ENCODE data around the gene HMGCS2. TPM values are rescaled to one million over a fixed set of nuclear protein-coding genes. Genes with fewer than 3 reads are reported as not detected.

The HMGCS2 gene
- total RNA-seq, 1 experiment from 2014 or later = 10.2 TPM

DNA sequence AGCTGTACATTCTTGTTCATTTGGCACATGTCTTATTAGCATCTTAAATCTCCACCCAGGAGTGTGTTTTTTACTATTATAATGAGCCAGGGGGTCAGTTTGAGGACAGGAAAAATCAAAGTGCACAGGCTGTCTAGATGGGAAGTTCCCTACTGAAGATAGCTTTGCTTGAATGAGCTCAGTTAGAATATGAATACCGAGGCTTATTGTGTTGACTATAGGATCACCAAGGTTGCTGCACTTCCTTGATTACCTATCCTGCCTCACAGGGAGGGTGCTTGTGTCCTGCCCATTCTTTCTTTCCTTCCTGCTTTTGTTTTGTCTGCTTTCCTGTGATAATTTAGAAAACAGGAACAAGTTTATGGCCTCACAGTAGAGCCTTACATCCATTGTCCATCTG, 40.7 kb downstream of the HMGCS2 start:
- TF ChIP-seq, protein P1, sequence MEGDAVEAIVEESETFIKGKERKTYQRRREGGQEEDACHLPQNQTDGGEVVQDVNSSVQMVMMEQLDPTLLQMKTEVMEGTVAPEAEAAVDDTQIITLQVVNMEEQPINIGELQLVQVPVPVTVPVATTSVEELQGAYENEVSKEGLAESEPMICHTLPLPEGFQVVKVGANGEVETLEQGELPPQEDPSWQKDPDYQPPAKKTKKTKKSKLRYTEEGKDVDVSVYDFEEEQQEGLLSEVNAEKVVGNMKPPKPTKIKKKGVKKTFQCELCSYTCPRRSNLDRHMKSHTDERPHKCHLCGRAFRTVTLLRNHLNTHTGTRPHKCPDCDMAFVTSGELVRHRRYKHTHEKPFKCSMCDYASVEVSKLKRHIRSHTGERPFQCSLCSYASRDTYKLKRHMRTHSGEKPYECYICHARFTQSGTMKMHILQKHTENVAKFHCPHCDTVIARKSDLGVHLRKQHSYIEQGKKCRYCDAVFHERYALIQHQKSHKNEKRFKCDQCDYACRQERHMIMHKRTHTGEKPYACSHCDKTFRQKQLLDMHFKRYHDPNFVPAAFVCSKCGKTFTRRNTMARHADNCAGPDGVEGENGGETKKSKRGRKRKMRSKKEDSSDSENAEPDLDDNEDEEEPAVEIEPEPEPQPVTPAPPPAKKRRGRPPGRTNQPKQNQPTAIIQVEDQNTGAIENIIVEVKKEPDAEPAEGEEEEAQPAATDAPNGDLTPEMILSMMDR (IDR thresholded peaks at IDR 0.05; ENCODE audit: insufficient read depth in 1 of 2, low read depth in 1 of 2, low read length in 1 of 2, severe bottlenecking in 1 of 2, unreplicated experiment in 1 of 2) = no peak
- no peak overlapping the region for H3K4me3 Mint-ChIP-seq (ENCODE audit: unreplicated experiment)
- Histone ChIP-seq H3K4me3 (ENCODE audit: low read depth, low read length) (no peak overlapping the region), H3K9me3 (no peaks in the 10 kb centered on the region), H3K27me3 (replicated peaks; ENCODE audit: control insufficient read depth, insufficient read depth, low read length) (no peaks in the 10 kb centered on the region), H3K4me1 (no peaks in the 10 kb centered on the region), H3K36me3 (ENCODE audit: control insufficient read depth, insufficient read depth, low read length) (peaks cover 3% of the 10 kb centered on the region; the same call in 1 of the 2 replicates)
- intact Hi-C loops (cut with micrococcal nuclease; ENCODE audit: unreplicated experiment) = loop anchor here (5.0 kb wide), 1 partner anchor 116 kb away; no protein-coding TSS in a partner anchor
- H3K9me3 Mint-ChIP-seq (ENCODE audit: unreplicated experiment) = no peaks in the 10 kb centered on the region
- H3K36me3 Mint-ChIP-seq (ENCODE audit: insufficient read depth, unreplicated experiment) = peaks cover 98% of the 10 kb centered on the region
- H3K4me1 Mint-ChIP-seq (ENCODE audit: low read depth, unreplicated experiment) = peaks cover 7% of the 10 kb centered on the region
- no peak overlapping the region for H3K27ac Mint-ChIP-seq (ENCODE audit: unreplicated experiment)
- no peaks in the 10 kb centered on the region for H3K27me3 Mint-ChIP-seq (ENCODE audit: insufficient read depth, unreplicated experiment)
- BruUV-seq (replicated peaks) = no TSS peak
- no peak for DNase-seq
- ChIA-PET POLR2A (no interaction called here), CTCF (no interaction called here)

DNA sequence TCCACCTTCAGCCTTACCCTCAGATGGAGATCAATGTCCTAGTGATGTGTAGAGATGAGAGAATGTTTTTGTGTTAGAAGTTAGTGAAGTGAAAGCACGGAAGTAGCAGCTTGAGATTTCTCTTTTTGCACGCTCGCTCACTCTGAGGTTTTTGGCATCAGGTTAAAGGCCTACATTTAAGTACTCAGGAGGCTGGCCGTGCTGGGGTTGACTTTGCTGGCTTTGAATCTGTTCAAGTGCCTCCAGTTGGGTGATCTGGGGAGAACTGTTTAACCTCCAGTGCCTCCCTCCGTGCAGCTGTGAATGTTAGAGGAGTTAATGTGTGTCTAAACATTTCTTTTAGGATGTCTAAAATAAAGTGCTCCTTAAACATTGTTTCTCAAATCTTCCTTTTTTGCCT, 43.1 kb downstream of the HMGCS2 start:
- POLR2A ChIA-PET = no interaction called here
- no peak overlapping the region for H3K27ac Mint-ChIP-seq (ENCODE audit: unreplicated experiment)
- no peaks in the 10 kb centered on the region for H3K9me3 Mint-ChIP-seq (ENCODE audit: unreplicated experiment)
- CTCF ChIA-PET = no interaction called here
- Histone ChIP-seq H3K9me3 (no peaks in the 10 kb centered on the region), H3K4me3 (ENCODE audit: low read depth, low read length) (no peak overlapping the region), H3K27me3 (replicated peaks; ENCODE audit: control insufficient read depth, insufficient read depth, low read length) (no peaks in the 10 kb centered on the region), H3K36me3 (ENCODE audit: control insufficient read depth, insufficient read depth, low read length) (peaks cover 2% of the 10 kb centered on the region; the same call in 1 of the 2 replicates), H3K4me1 (peaks cover 14% of the 10 kb centered on the region)
- H3K4me3 Mint-ChIP-seq (ENCODE audit: unreplicated experiment) = no peak overlapping the region
- peaks cover 14% of the 10 kb centered on the region for H3K4me1 Mint-ChIP-seq (ENCODE audit: low read depth, unreplicated experiment)
- TF ChIP-seq, protein P1 (IDR thresholded peaks at IDR 0.05; ENCODE audit: insufficient read depth in 1 of 2, low read depth in 1 of 2, low read length in 1 of 2, severe bottlenecking in 1 of 2, unreplicated experiment in 1 of 2) = no peak
- no peak for DNase-seq
- BruUV-seq (replicated peaks) = no TSS peak
- intact Hi-C loops (cut with micrococcal nuclease; ENCODE audit: unreplicated experiment) = loop anchor here (5.0 kb wide), 1 partner anchor 113 kb away; no protein-coding TSS in a partner anchor
- peaks cover 100% of the 10 kb centered on the region for H3K36me3 Mint-ChIP-seq (ENCODE audit: insufficient read depth, unreplicated experiment)
- H3K27me3 Mint-ChIP-seq (ENCODE audit: insufficient read depth, unreplicated experiment) = no peaks in the 10 kb centered on the region

DNA sequence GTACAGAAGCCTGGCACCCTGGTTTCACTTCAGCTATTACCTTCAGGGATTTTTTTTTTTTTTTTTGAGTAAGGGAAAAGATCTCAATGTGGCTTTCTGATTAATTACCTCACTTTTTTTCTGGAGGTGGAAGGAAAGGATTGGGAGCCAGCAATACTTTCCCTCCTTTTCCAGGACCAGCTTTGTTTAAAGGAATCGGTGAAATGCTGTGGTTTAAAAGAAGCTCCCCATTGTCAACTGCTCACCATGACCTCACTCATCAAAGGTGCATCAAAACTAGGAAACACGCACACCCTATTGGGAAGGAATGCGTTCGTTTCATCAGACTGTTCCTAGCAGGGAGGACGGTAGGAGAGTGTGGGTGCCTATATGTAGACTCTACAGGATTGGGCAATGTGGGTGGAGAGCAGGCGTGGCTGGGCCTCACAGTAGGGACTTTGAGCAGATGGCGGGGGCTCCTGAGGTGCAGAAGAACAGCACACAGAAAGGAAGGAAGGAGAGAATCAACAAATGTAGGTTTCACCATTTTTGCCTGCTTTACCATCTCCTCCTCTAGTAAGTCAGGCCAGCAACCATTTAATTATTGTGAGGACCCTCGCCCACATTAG, 44.0 kb downstream of the HMGCS2 start:
- peaks cover 2% of the 10 kb centered on the region; the same call in 1 of the 2 replicates for H3K36me3 ChIP-seq (ENCODE audit: control insufficient read depth, insufficient read depth, low read length)
- Mint-ChIP-seq H3K9me3 (ENCODE audit: unreplicated experiment) (no peaks in the 10 kb centered on the region), H3K4me3 (ENCODE audit: unreplicated experiment) (no peak overlapping the region), H3K27me3 (ENCODE audit: insufficient read depth, unreplicated experiment) (no peaks in the 10 kb centered on the region), H3K36me3 (ENCODE audit: insufficient read depth, unreplicated experiment) (peaks cover 98% of the 10 kb centered on the region), H3K27ac (ENCODE audit: unreplicated experiment) (no peak overlapping the region), H3K4me1 (ENCODE audit: low read depth, unreplicated experiment) (peaks cover 21% of the 10 kb centered on the region)
- no peaks in the 10 kb centered on the region for H3K27me3 ChIP-seq (replicated peaks; ENCODE audit: control insufficient read depth, insufficient read depth, low read length)
- ChIA-PET CTCF (no interaction called here), POLR2A (interaction anchor here (1.1 kb wide), 1 partner anchor 13 kb away, joined by 3 read pairs; the partner anchor contains the start of gene PHGDH)
- H3K4me3 ChIP-seq (ENCODE audit: low read depth, low read length) = no peak overlapping the region
- no peak for DNase-seq
- no TSS peak for BruUV-seq (replicated peaks)
- intact Hi-C loops (cut with micrococcal nuclease; ENCODE audit: unreplicated experiment) = loop anchor here (5.0 kb wide), 1 partner anchor 112 kb away; no protein-coding TSS in a partner anchor
- peaks cover 14% of the 10 kb centered on the region for H3K4me1 ChIP-seq
- TF ChIP-seq, protein P1 (IDR thresholded peaks at IDR 0.05; ENCODE audit: insufficient read depth in 1 of 2, low read depth in 1 of 2, low read length in 1 of 2, severe bottlenecking in 1 of 2, unreplicated experiment in 1 of 2) = no peak
- H3K9me3 ChIP-seq = no peaks in the 10 kb centered on the region

Measured in Caco-2 (cell line).